ENCODE data around the gene BCL2L15. TPM values are rescaled to one million over a fixed set of nuclear protein-coding genes. Genes with fewer than 3 reads are reported as not detected.
A peak's percentile ranks its signal among the peaks of the same experiment; 100 is the strongest.

BCL2L15 gene
- total and polyA plus RNA-seq, 2 donors (not counting 1 experiment from before 2014, with no cell fraction given), result under 0.01 to 0.19 TPM

DNA sequence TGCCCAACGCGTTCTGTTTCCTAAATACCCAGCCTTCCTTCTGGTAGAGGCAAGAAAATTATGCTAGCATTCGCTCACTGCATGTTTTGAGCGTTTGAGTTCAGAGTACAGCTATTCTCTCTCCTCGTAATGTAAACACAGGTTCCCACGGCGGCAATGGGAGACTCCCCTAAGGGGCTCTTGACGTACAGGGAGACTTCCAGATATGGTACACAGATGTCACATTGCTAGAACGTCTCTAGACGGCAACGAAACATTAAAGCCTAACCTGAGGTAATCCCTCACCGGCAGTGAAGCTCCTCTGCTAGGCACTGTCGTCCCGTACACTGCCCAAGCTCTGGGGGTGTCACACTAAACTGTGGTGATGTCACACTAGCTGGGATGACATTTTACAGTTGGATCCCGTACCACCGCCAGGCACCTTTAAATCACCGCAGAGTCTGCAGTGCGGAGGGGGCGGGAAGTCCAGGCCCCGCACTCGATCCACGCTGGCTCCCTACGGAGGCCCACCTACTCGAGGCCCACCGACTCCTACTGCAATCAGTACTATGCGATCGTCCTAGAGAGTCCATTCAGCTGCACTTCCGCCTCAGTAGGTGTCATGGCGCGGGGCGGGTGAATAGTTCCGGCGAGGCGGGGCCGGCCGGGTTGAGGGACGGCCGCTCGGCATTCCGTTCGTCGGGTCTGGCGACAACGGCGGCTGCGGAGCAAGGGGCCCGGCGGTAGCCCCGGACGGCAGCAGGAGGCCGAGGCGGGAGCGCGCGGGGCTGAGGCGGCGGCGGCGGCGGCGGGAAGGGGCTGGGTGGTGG is 41.8 kb upstream of the BCL2L15 start, which contains the start of gene HIPK1:
HIPK1 (plus strand) TSS at position 384 of the 809 bp plus-strand sequence.
- H3K27me3 ChIP-seq (ENCODE audit: control insufficient read depth, insufficient read depth, low read length), result no peaks in the 10 kb centered on the region
- DNase-seq (ENCODE audit: low read depth in 2 of 2), result peak; percentile 82 to 89
- peak within 1 kb of the TSS; percentile 98 for H3K27ac ChIP-seq (ENCODE audit: insufficient read depth, low read length)
- H3K9me3 ChIP-seq (ENCODE audit: control insufficient read depth, insufficient read depth, low read depth, low read length), result no peaks in the 10 kb centered on the region
- peak within 1 kb of the TSS; percentile 99 for H2AFZ ChIP-seq (ENCODE audit: low read length)
- no peaks in the 10 kb centered on the region for H4K20me1 ChIP-seq (ENCODE audit: control insufficient read depth, extremely low read depth, insufficient read depth, low read length)
- no peaks in the 10 kb centered on the region for H3K36me3 ChIP-seq (ENCODE audit: control insufficient read depth, insufficient read depth, low read length)
- peak within 1 kb of the TSS; percentile 97 for H3K9ac ChIP-seq (ENCODE audit: insufficient read depth, low read length)
- peaks cover 43% of the 10 kb centered on the region for H3K79me2 ChIP-seq (ENCODE audit: control insufficient read depth, insufficient read depth, low read length)
- peak within 1 kb of the TSS; percentile 81 to 99 (median 96) for H3K4me3 ChIP-seq (replicated peaks in 1 of 4; ENCODE audit: control extremely low read depth in 1 of 4, insufficient read depth in 1 of 4, low read depth in 3 of 4, low read length in 4 of 4)
- H3K4me2 ChIP-seq (ENCODE audit: extremely low read depth, insufficient read depth, low read length), result peak within 1 kb of the TSS; percentile 96
- TF ChIP-seq CTCF (conservative IDR thresholded peaks at IDR 0.05 in 1 of 2, IDR thresholded peaks at IDR 0.05 in 1 of 2; ENCODE audit: low read depth in 1 of 2, low read length in 2 of 2) (no peak), EZH2 (IDR thresholded peaks at IDR 0.05; ENCODE audit: low read length, missing control alignments) (no peak)
- H3K4me1 ChIP-seq (ENCODE audit: control insufficient read depth, extremely low read depth, insufficient read depth, low read length), result peaks cover 2% of the 10 kb centered on the region

- Histone ChIP-seq H4K20me1 (ENCODE audit: control insufficient read depth, extremely low read depth, insufficient read depth, low read length) (no peaks in the 10 kb centered on the region), H3K9me3 (ENCODE audit: control insufficient read depth, insufficient read depth, low read depth, low read length) (no peaks in the 10 kb centered on the region), H3K9ac (ENCODE audit: insufficient read depth, low read length) (peak overlapping the region; percentile 97), H3K36me3 (ENCODE audit: control insufficient read depth, insufficient read depth, low read length) (no peaks in the 10 kb centered on the region), H3K79me2 (ENCODE audit: control insufficient read depth, insufficient read depth, low read length) (peaks cover 35% of the 10 kb centered on the region), H3K27me3 (ENCODE audit: control insufficient read depth, insufficient read depth, low read length) (no peaks in the 10 kb centered on the region), H3K4me3 (replicated peaks in 1 of 4; ENCODE audit: control extremely low read depth in 1 of 4, insufficient read depth in 1 of 4, low read depth in 3 of 4, low read length in 4 of 4) (peak overlapping the region; percentile 81 to 99 (median 96)), H3K4me1 (ENCODE audit: control insufficient read depth, extremely low read depth, insufficient read depth, low read length) (peaks cover 2% of the 10 kb centered on the region), H3K27ac (ENCODE audit: insufficient read depth, low read length) (peak overlapping the region; percentile 98), H3K4me2 (ENCODE audit: extremely low read depth, insufficient read depth, low read length) (peak overlapping the region; percentile 96), H2AFZ (ENCODE audit: low read length) (peak overlapping the region; percentile 99)
- peak in 1 of 2 donors; percentile 54 for DNase-seq (ENCODE audit: low read depth in 2 of 2)
- TF ChIP-seq EZH2 (IDR thresholded peaks at IDR 0.05; ENCODE audit: low read length, missing control alignments), result no peak
- TF ChIP-seq CTCF (conservative IDR thresholded peaks at IDR 0.05 in 1 of 2, IDR thresholded peaks at IDR 0.05 in 1 of 2; ENCODE audit: low read depth in 1 of 2, low read length in 2 of 2), result no peak
Observed at GRCh38 chr1:113928187-113928930, 41.0 kb upstream of the BCL2L15 start.

DNA sequence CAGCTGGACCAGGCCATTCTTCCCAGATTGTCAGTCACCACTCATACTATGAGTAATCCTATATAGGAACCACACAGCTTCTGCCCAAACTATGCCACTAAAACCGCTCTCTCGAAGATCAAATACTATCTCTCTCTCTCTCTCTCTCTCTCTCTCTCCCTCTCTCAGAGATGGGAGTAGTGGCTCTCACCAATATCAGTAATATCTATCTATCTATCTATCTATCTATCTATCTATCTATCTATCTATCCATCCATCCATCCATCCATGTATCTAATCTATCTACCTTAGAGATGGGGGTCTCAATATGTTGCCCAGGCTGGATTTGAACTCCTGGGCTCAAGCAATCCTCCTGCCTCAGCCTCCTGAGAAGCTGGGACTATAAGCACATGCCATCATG is 37.1 kb upstream of the BCL2L15 start:
- TF ChIP-seq CTCF (conservative IDR thresholded peaks at IDR 0.05 in 1 of 2, IDR thresholded peaks at IDR 0.05 in 1 of 2; ENCODE audit: low read depth in 1 of 2, low read length in 2 of 2), result no peak
- TF ChIP-seq EZH2 (IDR thresholded peaks at IDR 0.05; ENCODE audit: low read length, missing control alignments), result no peak
- Histone ChIP-seq H3K27ac (ENCODE audit: insufficient read depth, low read length) (no peak overlapping the region), H3K4me1 (ENCODE audit: control insufficient read depth, extremely low read depth, insufficient read depth, low read length) (no peaks in the 10 kb centered on the region), H3K79me2 (ENCODE audit: control insufficient read depth, insufficient read depth, low read length) (no peaks in the 10 kb centered on the region), H3K27me3 (ENCODE audit: control insufficient read depth, insufficient read depth, low read length) (no peaks in the 10 kb centered on the region), H2AFZ (ENCODE audit: low read length) (no peak overlapping the region), H3K4me3 (replicated peaks in 1 of 4; ENCODE audit: control extremely low read depth in 1 of 4, insufficient read depth in 1 of 4, low read depth in 3 of 4, low read length in 4 of 4) (no peak overlapping the region), H3K9me3 (ENCODE audit: control insufficient read depth, insufficient read depth, low read depth, low read length) (no peaks in the 10 kb centered on the region), H3K4me2 (ENCODE audit: extremely low read depth, insufficient read depth, low read length) (no peak overlapping the region), H3K9ac (ENCODE audit: insufficient read depth, low read length) (no peak overlapping the region), H3K36me3 (ENCODE audit: control insufficient read depth, insufficient read depth, low read length) (no peaks in the 10 kb centered on the region), H4K20me1 (ENCODE audit: control insufficient read depth, extremely low read depth, insufficient read depth, low read length) (no peaks in the 10 kb centered on the region)
- DNase-seq (ENCODE audit: low read depth in 2 of 2), result no peak
